GM21390 (cell line): Measurements from ENCODE around the gene USP24.
A peak's percentile ranks its signal among the peaks of the same experiment; 100 is the strongest.
"Not testable (repeated sequence)": the region's sequence is repeated elsewhere in the genome, so short reads cannot be mapped to it uniquely, and the experiment has no call there.

ENCODE experiments used
- ATAC-seq: cut with Tn5 transposase; IDR thresholded peaks from one replicate; pipeline ENCODE4 v1.9.1; 2021; ENCODE audit not compliant: unreplicated experiment

USP24 gene

GRCh38 chr1:55232448-55233144, 17.4 kb upstream of the USP24 start:
- ATAC-seq = no peak

- ATAC-seq = no peak
These were observed 16.6 kb upstream of the USP24 start for GRCh38 chr1:55231745-55232144.

DNA sequence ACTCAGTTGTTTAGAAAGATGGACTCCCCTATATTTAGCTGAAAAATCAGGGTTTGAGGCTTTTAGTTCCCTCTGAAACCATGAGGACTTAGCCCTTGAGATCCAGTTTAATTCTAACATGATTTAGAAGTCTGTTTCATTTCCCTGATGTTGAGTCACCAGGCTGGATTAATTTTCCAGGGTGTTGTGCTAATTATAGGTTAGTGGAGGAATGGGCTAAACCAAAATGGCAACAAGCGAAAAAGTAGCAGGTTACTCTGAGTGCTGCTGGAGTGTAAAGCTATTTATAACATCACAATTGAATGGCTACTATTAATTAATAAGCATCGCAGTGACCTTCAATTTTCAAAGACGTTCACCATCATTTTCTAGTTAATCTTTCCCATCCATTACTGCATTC, 15.5 kb upstream of the USP24 start:
- no peak for ATAC-seq

DNA sequence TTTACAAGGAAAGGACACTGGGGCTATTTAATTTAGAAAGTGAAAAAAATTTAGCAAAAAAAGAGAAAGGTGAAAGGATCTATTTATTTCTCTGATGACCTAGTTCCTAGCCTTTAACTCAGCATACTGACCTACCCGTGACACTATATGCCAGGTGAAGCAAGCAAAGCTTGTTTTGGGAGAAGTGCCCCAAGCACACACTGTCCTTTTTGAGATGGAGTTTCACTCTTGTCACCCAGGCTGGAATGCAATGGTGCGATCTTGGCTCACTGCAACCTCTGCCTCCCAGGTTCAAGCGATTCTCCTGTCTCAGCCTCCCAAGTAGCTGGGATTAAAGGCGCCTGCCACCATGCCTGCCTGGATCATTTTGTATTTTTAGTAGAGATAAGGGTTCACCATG, 14.6 kb upstream of the USP24 start:
- ATAC-seq = not testable (repeated sequence)

- no peak for ATAC-seq
These were observed 10.1 kb upstream of the USP24 start for GRCh38 chr1:55225228-55225627.

- ATAC-seq = no peak
These were observed 9.6 kb upstream of the USP24 start for GRCh38 chr1:55224729-55225128.

GRCh38 chr1:55222152-55222551, 7.0 kb upstream of the USP24 start:
- ATAC-seq = no peak

- no peak for ATAC-seq
These were observed 2.2 kb upstream of the USP24 start for GRCh38 chr1:55217226-55217986.

- ATAC-seq = no peak
These were observed 932 bp upstream of the USP24 start for GRCh38 chr1:55216096-55216495.

DNA sequence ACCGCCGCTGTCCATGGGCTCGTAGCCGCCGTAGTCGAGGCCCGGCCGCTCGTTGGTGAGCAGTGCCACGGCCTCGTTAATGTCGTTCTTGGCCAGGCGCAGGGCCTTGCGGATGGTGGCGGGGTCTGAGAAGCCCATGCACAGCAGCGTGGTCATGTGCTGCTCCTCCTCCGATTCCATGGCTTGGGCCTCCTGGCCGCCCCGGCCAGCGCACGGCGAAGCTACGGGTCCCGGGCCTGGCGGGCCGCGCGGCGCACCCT, 300 bp downstream of the USP24 start:
- peak; percentile 26 for ATAC-seq

DNA sequence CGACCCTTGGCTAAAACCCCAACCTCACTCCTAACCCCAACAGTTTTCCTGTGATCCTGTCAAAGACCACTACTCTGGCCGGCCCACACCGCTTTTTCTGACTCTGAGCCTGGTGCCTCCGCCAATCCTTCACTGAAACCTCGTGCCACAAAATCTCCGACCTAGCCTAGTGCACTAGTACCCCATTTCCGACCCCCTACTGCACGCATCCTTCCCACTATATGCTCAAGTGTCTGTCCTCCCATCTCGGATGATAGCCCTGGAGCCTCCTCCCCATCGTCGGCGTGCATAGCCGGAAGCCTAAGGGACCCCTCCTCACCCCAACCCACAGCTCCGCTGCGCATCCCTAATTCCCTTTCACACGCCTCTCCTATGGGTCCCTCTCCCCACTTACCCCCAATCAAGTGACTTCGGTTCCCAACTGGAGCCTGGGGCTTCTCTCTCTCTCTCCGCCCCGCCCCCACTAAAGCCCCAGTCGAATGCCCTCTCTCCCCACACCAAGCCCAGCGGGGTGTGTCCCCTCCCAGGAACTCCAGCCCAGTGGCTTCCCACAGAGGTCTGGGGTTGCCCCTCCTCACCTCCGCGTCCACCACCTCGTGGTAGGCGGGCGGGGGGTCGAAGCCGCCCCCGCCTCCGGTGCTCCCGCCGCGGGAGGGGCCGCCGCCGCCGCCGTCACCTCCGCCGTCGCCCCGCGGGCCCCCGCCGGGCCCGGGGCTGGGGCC, 791 bp downstream of the USP24 start:
- peak; percentile 8 for ATAC-seq

GRCh38 chr1:55213885-55214211, 1.3 kb downstream of the USP24 start:
- no peak for ATAC-seq

DNA sequence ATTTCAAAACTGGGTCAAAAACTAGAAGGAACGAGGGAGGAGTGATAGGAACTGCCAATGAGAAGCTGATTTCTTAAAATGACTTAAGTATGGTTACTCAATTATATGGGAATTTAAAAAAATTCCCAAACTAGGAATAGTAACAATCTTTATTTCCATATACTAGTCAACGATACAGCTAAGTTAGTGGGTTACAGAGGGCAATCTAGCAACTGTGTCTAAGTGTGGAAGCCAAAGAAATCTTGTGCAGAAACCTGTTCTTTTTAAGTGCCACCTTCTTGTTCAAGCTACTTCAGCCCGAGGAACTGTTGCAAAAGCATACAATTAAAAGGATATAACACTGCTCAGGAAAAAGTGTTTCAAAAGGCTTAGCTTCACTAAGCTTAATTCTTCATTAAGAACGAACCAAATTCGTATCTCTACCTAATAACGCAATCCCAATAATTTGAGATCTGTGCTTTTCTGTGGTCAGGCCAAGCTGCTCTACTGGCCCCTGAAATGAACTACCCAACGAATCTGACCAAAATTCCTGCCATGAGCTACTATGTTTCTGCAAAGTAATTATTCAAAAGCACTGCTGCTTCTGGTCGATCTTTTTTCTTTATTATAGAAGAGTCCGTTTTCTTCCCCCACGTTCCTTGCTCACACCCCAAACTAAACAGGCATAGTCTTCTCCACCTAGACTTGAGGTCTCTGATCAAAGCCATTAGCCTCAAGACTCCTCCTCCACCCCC, 1.8 kb downstream of the USP24 start:
- ATAC-seq = no peak

GRCh38 chr1:55212349-55213150, 2.6 kb downstream of the USP24 start:
- ATAC-seq = no peak

- peak; percentile 28 for ATAC-seq
These were observed 3.3 kb downstream of the USP24 start for GRCh38 chr1:55211863-55212262.

DNA sequence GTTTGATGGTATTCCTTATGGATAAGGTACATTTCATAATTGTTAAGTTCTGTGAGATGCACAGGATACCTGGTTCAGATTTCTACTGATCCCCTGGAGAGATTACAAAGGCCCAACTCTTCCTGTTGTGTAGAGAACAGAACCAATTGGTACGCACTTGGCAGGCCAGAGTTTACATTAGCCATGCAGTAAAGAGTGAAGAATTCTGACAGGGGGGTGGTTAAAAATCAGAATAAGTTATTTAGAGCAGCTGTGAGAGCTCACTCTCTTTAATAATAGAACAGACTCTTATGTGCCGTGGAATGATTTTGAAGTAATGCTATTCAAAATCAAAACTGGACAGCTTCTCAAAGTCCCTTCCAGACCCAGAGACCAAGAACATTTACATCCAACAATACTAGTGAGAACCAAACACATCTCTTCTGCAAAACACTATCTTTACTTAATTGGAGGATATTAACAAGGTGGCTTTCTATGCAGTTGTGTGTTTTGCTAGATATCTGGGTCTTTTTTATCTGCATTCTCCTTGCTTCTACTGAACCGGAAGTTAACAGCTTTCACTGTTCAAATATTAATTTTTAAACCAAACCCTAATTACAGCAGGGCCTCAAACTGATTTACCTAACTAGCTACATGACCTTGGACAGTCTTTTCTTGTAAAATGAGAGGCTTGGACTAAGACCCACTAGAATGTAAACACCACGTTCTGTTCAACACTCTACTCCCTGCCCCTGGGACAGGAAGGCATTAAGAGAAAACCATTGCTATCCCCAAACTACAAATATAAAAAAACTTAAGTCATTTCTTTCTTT, 4.0 kb downstream of the USP24 start:
- ATAC-seq = no peak

- no peak for ATAC-seq
These were observed 5.9 kb downstream of the USP24 start for GRCh38 chr1:55209247-55209646.

- no peak for ATAC-seq
These were observed 9.0 kb downstream of the USP24 start for GRCh38 chr1:55206210-55206609.

DNA sequence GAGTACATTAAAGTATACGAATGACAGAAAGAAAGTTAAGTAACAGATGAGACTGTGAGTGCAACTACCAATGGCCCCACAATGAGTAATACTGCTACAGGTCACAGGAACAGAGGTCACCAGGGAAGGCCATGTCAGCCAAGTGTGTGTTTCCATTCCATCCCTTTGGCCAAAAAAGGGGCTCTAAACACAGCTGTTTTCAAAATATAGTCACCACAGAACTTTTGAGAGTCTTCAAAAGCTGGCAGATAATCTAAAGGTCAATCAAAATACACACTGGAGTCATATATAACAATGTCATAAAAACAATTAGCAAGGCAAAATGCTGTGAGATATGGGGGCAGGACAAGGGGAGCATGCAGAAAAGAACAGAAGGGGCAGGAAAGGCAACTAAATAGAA, 10.2 kb downstream of the USP24 start:
- peak; percentile 94 for ATAC-seq

GRCh38 chr1:55203064-55203463, 12.1 kb downstream of the USP24 start:
- no peak for ATAC-seq
